OCI-LY1 (cell line): ENCODE data around the gene PIGT.

ENCODE experiments used
- H2AFZ ChIP-seq: fragments of 200-600 bp; sonication (generic), shearing (Covaris generic); 2 replicates; pipeline ENCODE4 v1.6.0; 2014; ENCODE audit warnings: antibody characterized with exemption, mild to moderate bottlenecking, low read length
- H3F3A ChIP-seq: fragments of 200-600 bp; sonication (generic), shearing (Covaris generic); 2 replicates; pipeline ENCODE4 v1.6.0; 2014; ENCODE audit warnings: mild to moderate bottlenecking, antibody characterized with exemption, low read length, moderate library complexity; ENCODE audit not compliant: insufficient read depth
- H3K27ac ChIP-seq: fragments of 200-600 bp; sonication (generic); 2 replicates; pipeline ENCODE4 v1.5.1; 2014; ENCODE audit warnings: low read length, mixed run types, mild to moderate bottlenecking, low read depth; ENCODE audit not compliant: poor library complexity, severe bottlenecking
- H3K27me3 ChIP-seq: fragments of 200-600 bp; sonication (generic); 2 replicates; pipeline ENCODE4 v1.6.0; 2014; ENCODE audit warnings: antibody characterized with exemption, mild to moderate bottlenecking, low read length, moderate library complexity; ENCODE audit not compliant: insufficient read depth
- H3K36me3 ChIP-seq: fragments of 200-600 bp; sonication (generic); 2 replicates; pipeline ENCODE4 v1.6.1; 2014; ENCODE audit warnings: mild to moderate bottlenecking, antibody characterized with exemption, low read length, moderate library complexity, mixed read lengths; ENCODE audit not compliant: insufficient read depth
- H3K4me1 ChIP-seq: fragments of 200-600 bp; sonication (generic); 2 replicates; pipeline ENCODE4 v1.5.1; 2014; ENCODE audit warnings: mild to moderate bottlenecking, low read length, moderate library complexity; ENCODE audit not compliant: insufficient read depth, severe bottlenecking
- H3K4me2 ChIP-seq: fragments of 200-600 bp; sonication (generic), shearing (Covaris generic); 2 replicates; pipeline ENCODE4 v1.6.1; 2014; ENCODE audit warnings: low read length
- H3K4me3 ChIP-seq: fragments of 200-600 bp; sonication (generic); 2 replicates; pipeline ENCODE4 v1.5.1; 2014; ENCODE audit warnings: low read length, low read depth, mild to moderate bottlenecking, mixed read lengths; ENCODE audit not compliant: poor library complexity, severe bottlenecking
- H3K79me2 ChIP-seq: fragments of 200-600 bp; shearing (Covaris generic); 2 replicates; pipeline ENCODE4 v1.6.1; 2016; ENCODE audit warnings: mixed run types, low read length, mixed read lengths; ENCODE audit not compliant: insufficient read depth
- H3K9ac ChIP-seq: fragments of 200-600 bp; sonication (generic), shearing (Covaris generic); 2 replicates; pipeline ENCODE4 v1.6.1; 2014; ENCODE audit warnings: mild to moderate bottlenecking, low read length, mixed read lengths
- H3K9me2 ChIP-seq: fragments of 200-600 bp; sonication (generic), shearing (Covaris generic); 2 replicates; pipeline ENCODE4 v1.6.1; 2014; ENCODE audit warnings: low read depth, mild to moderate bottlenecking, low read length, mixed read lengths
- H3K9me3 ChIP-seq: fragments of 200-600 bp; shearing (Covaris generic); 2 replicates; pipeline ENCODE4 v1.6.1; 2014; ENCODE audit warnings: low read length, mixed read lengths
- H4K20me1 ChIP-seq: fragments of 200-600 bp; sonication (generic), shearing (Covaris generic); 2 replicates; pipeline ENCODE4 v1.6.0; 2016; ENCODE audit warnings: mild to moderate bottlenecking, low read length; ENCODE audit not compliant: insufficient read depth
- CTCF ChIP-seq: fragments of 200-600 bp; sonication (generic), shearing (Covaris generic); IDR thresholded peaks from 2 replicates; pipeline ENCODE4 v1.5.1; 2017; ENCODE audit warnings: mild to moderate bottlenecking, antibody characterized with exemption, low read length, moderate library complexity, mixed read lengths
- EZH2 ChIP-seq: fragments of 200-600 bp; sonication (generic), shearing (Covaris generic); IDR thresholded peaks from 2 replicates; pipeline ENCODE4 v1.8.0; 2017; ENCODE audit warnings: borderline replicate concordance, mixed run types, mild to moderate bottlenecking, antibody characterized with exemption, low read length, moderate library complexity, mixed read lengths

PIGT gene

GRCh38 chr20:45392733-45393132, 23.2 kb upstream of the PIGT start:
- Histone ChIP-seq H3K27ac (no peak overlapping the region), H3K9me3 (no peaks in the 10 kb centered on the region), H3F3A (no peaks in the 10 kb centered on the region), H3K4me2 (no peak overlapping the region), H3K9me2 (no peaks in the 10 kb centered on the region), H3K4me3 (no peak overlapping the region), H4K20me1 (no peaks in the 10 kb centered on the region), H3K36me3 (no peaks in the 10 kb centered on the region; the same call in 1 of the 2 replicates), H3K79me2 (no peaks in the 10 kb centered on the region), H3K4me1 (no peaks in the 10 kb centered on the region), H3K9ac (no peak overlapping the region), H2AFZ (no peak overlapping the region), H3K27me3 (no peaks in the 10 kb centered on the region)
- TF ChIP-seq CTCF = no peak
- TF ChIP-seq EZH2 = no peak

GRCh38 chr20:45394221-45395113, 21.5 kb upstream of the PIGT start:
- Histone ChIP-seq H3K4me3 (no peak overlapping the region), H3K79me2 (no peaks in the 10 kb centered on the region), H4K20me1 (no peaks in the 10 kb centered on the region), H3K4me1 (no peaks in the 10 kb centered on the region), H3K9ac (no peak overlapping the region), H3F3A (no peaks in the 10 kb centered on the region), H3K27ac (no peak overlapping the region), H2AFZ (no peak overlapping the region), H3K36me3 (no peaks in the 10 kb centered on the region; the same call in 1 of the 2 replicates), H3K4me2 (no peak overlapping the region), H3K9me2 (no peaks in the 10 kb centered on the region), H3K9me3 (no peaks in the 10 kb centered on the region), H3K27me3 (no peaks in the 10 kb centered on the region)
- TF ChIP-seq CTCF (no peak), EZH2 (no peak)

GRCh38 chr20:45395114-45395415, 20.9 kb upstream of the PIGT start:
- no peaks in the 10 kb centered on the region for H3K79me2 ChIP-seq
- H3F3A ChIP-seq = no peaks in the 10 kb centered on the region
- H3K4me2 ChIP-seq = no peak overlapping the region
- H3K9me2 ChIP-seq = no peaks in the 10 kb centered on the region
- no peak overlapping the region for H3K27ac ChIP-seq
- H3K27me3 ChIP-seq = no peaks in the 10 kb centered on the region
- H2AFZ ChIP-seq = no peak overlapping the region
- H3K36me3 ChIP-seq = no peaks in the 10 kb centered on the region; the same call in 1 of the 2 replicates
- TF ChIP-seq CTCF (no peak), EZH2 (no peak)
- no peak overlapping the region for H3K9ac ChIP-seq
- H3K4me3 ChIP-seq = no peak overlapping the region
- H3K9me3 ChIP-seq = peaks cover 4% of the 10 kb centered on the region
- no peaks in the 10 kb centered on the region for H3K4me1 ChIP-seq
- H4K20me1 ChIP-seq = no peaks in the 10 kb centered on the region
